ENCODE measurements around the gene ARPC5L. TPM values are rescaled to one million over a fixed set of nuclear protein-coding genes. Genes with fewer than 3 reads are reported as not detected.

The ARPC5L gene
- polyA plus RNA-seq, 1 donor from 2014 or later, result 92.7 TPM

- Mint-ChIP-seq H3K27me3 (no peaks in the 10 kb centered on the region), H3K27ac (peak overlapping the region; percentile 67 to 68 (median 67)), H3K4me1 (peaks cover 0 to 8% (median 8%) of the 10 kb centered on the region in 3 donors), H3K9me3 (no peaks in the 10 kb centered on the region), H3K4me3 (peak overlapping the region; percentile 38 to 84 (median 65)), H3K36me3 (no peaks in the 10 kb centered on the region)
These were observed 8.3 kb upstream of the ARPC5L start for GRCh38 chr9:124853605-124854143.

GRCh38 chr9:124854161-124854560 lies 7.8 kb upstream of the ARPC5L start:
- Mint-ChIP-seq H3K27ac (peak overlapping the region; percentile 9 to 68 (median 67)), H3K36me3 (no peaks in the 10 kb centered on the region), H3K9me3 (no peaks in the 10 kb centered on the region), H3K4me3 (peak overlapping the region in 2 of 4 donors; percentile 18 to 38), H3K27me3 (no peaks in the 10 kb centered on the region), H3K4me1 (peaks cover 0 to 8% (median 8%) of the 10 kb centered on the region in 3 donors)

- Mint-ChIP-seq H3K9me3 (no peaks in the 10 kb centered on the region), H3K36me3 (no peaks in the 10 kb centered on the region), H3K27ac (peak overlapping the region; percentile 9 to 82 (median 67)), H3K4me3 (peak overlapping the region in 1 of 4 donors; percentile 3), H3K27me3 (no peaks in the 10 kb centered on the region), H3K4me1 (peaks cover 2 to 11% (median 8%) of the 10 kb centered on the region in 3 donors)
These were observed 7.1 kb upstream of the ARPC5L start for GRCh38 chr9:124854822-124855221.

- Mint-ChIP-seq H3K9me3 (no peaks in the 10 kb centered on the region), H3K4me3 (peak overlapping the region in 1 of 4 donors; percentile 3)
These were observed 6.4 kb upstream of the ARPC5L start for GRCh38 chr9:124855566-124855943.

GRCh38 chr9:124855944-124856765 lies 5.8 kb upstream of the ARPC5L start:
- H3K9me3 Mint-ChIP-seq, result no peaks in the 10 kb centered on the region
- peak overlapping the region in 1 of 3 donors; percentile 67 for H3K27ac Mint-ChIP-seq
- peak overlapping the region in 1 of 4 donors; percentile 38 for H3K4me3 Mint-ChIP-seq
- no peaks in the 10 kb centered on the region for H3K27me3 Mint-ChIP-seq
- H3K4me1 Mint-ChIP-seq, result peaks cover 10 to 24% (median 14%) of the 10 kb centered on the region in 3 donors
- H3K36me3 Mint-ChIP-seq, result no peaks in the 10 kb centered on the region

More at GRCh38 chr9:124855566-124855943, 6.4 kb upstream of the ARPC5L start:
- peaks cover 8 to 18% (median 9%) of the 10 kb centered on the region in 3 donors for H3K4me1 Mint-ChIP-seq
- H3K36me3 Mint-ChIP-seq, result no peaks in the 10 kb centered on the region
- H3K27ac Mint-ChIP-seq, result peak overlapping the region in 2 of 3 donors; percentile 67 to 74
- H3K27me3 Mint-ChIP-seq, result no peaks in the 10 kb centered on the region

- H3K27ac Mint-ChIP-seq, result no peak overlapping the region
- no peaks in the 10 kb centered on the region for H3K9me3 Mint-ChIP-seq
- H3K36me3 Mint-ChIP-seq, result no peaks in the 10 kb centered on the region
- no peaks in the 10 kb centered on the region for H3K27me3 Mint-ChIP-seq
- H3K4me1 Mint-ChIP-seq, result peaks cover 18 to 26% (median 20%) of the 10 kb centered on the region in 3 donors
- H3K4me3 Mint-ChIP-seq, result peak overlapping the region in 1 of 4 donors; percentile 45
These were observed 4.3 kb upstream of the ARPC5L start for GRCh38 chr9:124857533-124858162.

GRCh38 chr9:124858330-124859046 lies 3.4 kb upstream of the ARPC5L start:
- Mint-ChIP-seq H3K4me1 (peaks cover 17 to 25% (median 22%) of the 10 kb centered on the region in 3 donors), H3K4me3 (peak overlapping the region in 1 of 4 donors; percentile 65), H3K27ac (peak overlapping the region in 1 of 3 donors; percentile 59), H3K36me3 (no peaks in the 10 kb centered on the region), H3K27me3 (no peaks in the 10 kb centered on the region), H3K9me3 (no peaks in the 10 kb centered on the region)

GRCh38 chr9:124859803-124860581 lies 1.9 kb upstream of the ARPC5L start:
- peak overlapping the region; percentile 96 to 99 (median 97) for H3K4me3 Mint-ChIP-seq
- peaks cover 14 to 29% (median 24%) of the 10 kb centered on the region in 3 donors for H3K4me1 Mint-ChIP-seq
- no peaks in the 10 kb centered on the region for H3K27me3 Mint-ChIP-seq
- H3K27ac Mint-ChIP-seq, result peak overlapping the region; percentile 54 to 94 (median 81)
- H3K36me3 Mint-ChIP-seq, result no peaks in the 10 kb centered on the region
- no peaks in the 10 kb centered on the region for H3K9me3 Mint-ChIP-seq

- peak overlapping the region; percentile 96 to 99 (median 97) for H3K4me3 Mint-ChIP-seq
These were observed 1.2 kb upstream of the ARPC5L start for GRCh38 chr9:124860582-124861341.

GRCh38 chr9:124863371-124863871 lies 1.5 kb downstream of the ARPC5L start:
- no peaks in the 10 kb centered on the region for H3K36me3 Mint-ChIP-seq
- H3K9me3 Mint-ChIP-seq, result no peaks in the 10 kb centered on the region
- H3K4me1 Mint-ChIP-seq, result peaks cover 12 to 30% (median 27%) of the 10 kb centered on the region in 3 donors
- H3K27me3 Mint-ChIP-seq, result no peaks in the 10 kb centered on the region
- H3K27ac Mint-ChIP-seq, result peak overlapping the region in 1 of 3 donors; percentile 83
- H3K4me3 Mint-ChIP-seq, result peak overlapping the region; percentile 63 to 96 (median 80)

More at GRCh38 chr9:124860582-124861341, 1.2 kb upstream of the ARPC5L start:
- Mint-ChIP-seq H3K27ac (peak overlapping the region; percentile 86 to 98 (median 94)), H3K36me3 (no peaks in the 10 kb centered on the region), H3K27me3 (no peaks in the 10 kb centered on the region), H3K4me1 (peaks cover 12 to 26% (median 24%) of the 10 kb centered on the region in 3 donors), H3K9me3 (no peaks in the 10 kb centered on the region)

GRCh38 chr9:124868511-124869465 lies 6.9 kb downstream of the ARPC5L start:
- Mint-ChIP-seq H3K27me3 (no peaks in the 10 kb centered on the region), H3K4me3 (peak overlapping the region; percentile 93 to 98 (median 96)), H3K27ac (peak overlapping the region; percentile 90 to 96 (median 96)), H3K4me1 (peaks cover 33 to 41% (median 34%) of the 10 kb centered on the region in 3 donors), H3K9me3 (no peaks in the 10 kb centered on the region), H3K36me3 (peaks cover 5% of the 10 kb centered on the region)

GRCh38 chr9:124869466-124869985 lies 7.6 kb downstream of the ARPC5L start:
- H3K4me3 Mint-ChIP-seq, result peak overlapping the region; percentile 93 to 98 (median 96)
- H3K9me3 Mint-ChIP-seq, result no peaks in the 10 kb centered on the region
- H3K27ac Mint-ChIP-seq, result peak overlapping the region; percentile 96 to 97 (median 96)
- H3K36me3 Mint-ChIP-seq, result peaks cover 5% of the 10 kb centered on the region
- H3K27me3 Mint-ChIP-seq, result no peaks in the 10 kb centered on the region
- peaks cover 33 to 42% (median 34%) of the 10 kb centered on the region in 3 donors for H3K4me1 Mint-ChIP-seq
